Measurements from ENCODE around the gene MS4A6E.
"Not testable (repeated sequence)": the region's sequence is repeated elsewhere in the genome, so short reads cannot be mapped to it uniquely, and the experiment has no call there.

MS4A6E gene

DNA sequence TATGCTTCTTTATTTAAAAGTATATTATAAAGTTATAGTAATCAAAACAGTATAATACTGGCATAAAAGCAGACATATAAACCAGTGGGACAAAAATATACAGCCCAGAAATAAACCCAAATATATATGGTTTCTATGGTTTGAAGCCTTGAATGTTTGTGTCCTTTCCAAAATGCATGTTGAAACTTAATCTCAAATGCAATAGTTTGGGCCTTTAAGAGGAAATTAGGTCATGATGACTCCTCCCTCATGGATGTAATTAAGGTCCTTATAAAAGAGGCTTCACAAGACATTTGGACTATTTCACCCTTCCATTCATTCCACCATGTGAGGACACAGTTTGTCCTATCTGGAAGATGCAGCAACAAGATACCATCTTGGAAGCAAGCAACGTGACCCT lies at the start of gene MS4A6E:
Gene MS4A6E, plus strand, starts transcription at position 301 of the 400 bp plus-strand sequence. CDS start 7,641 bp downstream, outside the sequence.
- no peak within 1 kb of the TSS for H3K4me3 ChIP-seq (ENCODE audit: low read depth, low read length)
- no peak for DNase-seq (ENCODE audit: low read depth)
- no peak for TF ChIP-seq MYC (IDR thresholded peaks at IDR 0.05; ENCODE audit: low read depth, low read length)

DNA sequence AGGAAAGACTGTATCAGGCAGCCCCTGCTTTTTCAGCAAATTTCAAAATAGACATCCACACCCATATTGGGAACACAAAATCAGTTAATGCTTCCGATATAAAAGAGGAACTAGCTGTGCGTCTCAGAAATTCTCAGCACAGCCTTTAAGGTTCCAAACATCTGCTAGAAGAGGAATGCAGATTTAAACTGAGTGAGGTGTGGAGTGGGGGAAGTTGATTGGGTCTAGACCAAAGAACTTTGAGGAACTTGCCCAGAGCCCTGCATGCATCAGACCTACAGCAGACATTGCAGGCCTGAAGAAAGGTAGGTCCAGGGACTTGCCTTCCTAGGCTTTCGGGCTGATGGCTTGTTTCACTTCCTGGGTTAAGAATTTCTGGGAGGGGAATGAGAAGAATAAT lies 46.6 kb upstream of the MS4A6E start, which contains the start of gene MS4A4A:
Gene MS4A4A, plus strand, starts transcription at position 255 of the 400 bp plus-strand sequence. Its CDS starts 10 bp downstream, at position 265.
- peak; percentile 86 for DNase-seq (ENCODE audit: low read depth)
- H3K4me3 ChIP-seq (ENCODE audit: low read depth, low read length): no peak within 1 kb of the TSS
- TF ChIP-seq, protein P1, sequence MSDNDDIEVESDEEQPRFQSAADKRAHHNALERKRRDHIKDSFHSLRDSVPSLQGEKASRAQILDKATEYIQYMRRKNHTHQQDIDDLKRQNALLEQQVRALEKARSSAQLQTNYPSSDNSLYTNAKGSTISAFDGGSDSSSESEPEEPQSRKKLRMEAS (IDR thresholded peaks at IDR 0.05; ENCODE audit: low read depth, low read length): no peak
- TF ChIP-seq CTCF (IDR thresholded peaks at IDR 0.05; ENCODE audit: low read depth, low read length): no peak
- no peak for TF ChIP-seq POLR2A (IDR thresholded peaks at IDR 0.05; ENCODE audit: extremely low read depth, insufficient read length)
- no peak for TF ChIP-seq MYC (IDR thresholded peaks at IDR 0.05; ENCODE audit: low read depth, low read length)

GRCh38 chr11:60281485-60281884 lies 45.6 kb upstream of the MS4A6E start:
- TF ChIP-seq POLR2A (IDR thresholded peaks at IDR 0.05; ENCODE audit: extremely low read depth, insufficient read length) (no peak), CTCF (IDR thresholded peaks at IDR 0.05; ENCODE audit: low read depth, low read length) (no peak), MYC (IDR thresholded peaks at IDR 0.05; ENCODE audit: low read depth, low read length) (no peak)
- TF ChIP-seq, protein P1 (IDR thresholded peaks at IDR 0.05; ENCODE audit: low read depth, low read length): no peak
- H3K4me3 ChIP-seq (ENCODE audit: low read depth, low read length): no peak overlapping the region
- no peak for DNase-seq (ENCODE audit: low read depth)

DNA sequence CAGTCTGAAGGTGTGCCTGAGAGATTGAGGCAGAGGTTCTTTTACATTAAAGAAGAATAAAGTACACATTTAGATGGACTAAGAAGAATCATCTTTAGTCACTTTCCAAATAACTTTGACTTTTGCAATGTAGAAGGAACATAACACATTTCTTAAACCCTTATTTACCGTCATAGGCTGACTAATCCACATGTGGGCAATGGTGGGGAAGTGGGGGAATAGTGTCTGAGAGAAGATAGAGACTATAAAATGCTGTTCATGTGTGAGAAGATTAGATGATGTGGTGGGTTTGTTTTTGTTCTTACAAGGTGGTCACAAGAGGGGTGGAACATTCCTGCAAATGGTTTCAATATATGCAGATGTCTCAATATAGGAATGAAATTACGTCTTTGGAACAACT lies 44.8 kb upstream of the MS4A6E start:
- no peak overlapping the region for H3K4me3 ChIP-seq (ENCODE audit: low read depth, low read length)
- no peak for TF ChIP-seq POLR2A (IDR thresholded peaks at IDR 0.05; ENCODE audit: extremely low read depth, insufficient read length)
- no peak for TF ChIP-seq CTCF (IDR thresholded peaks at IDR 0.05; ENCODE audit: low read depth, low read length)
- TF ChIP-seq, protein P1 (IDR thresholded peaks at IDR 0.05; ENCODE audit: low read depth, low read length): no peak
- TF ChIP-seq MYC (IDR thresholded peaks at IDR 0.05; ENCODE audit: low read depth, low read length): no peak
- no peak for DNase-seq (ENCODE audit: low read depth)

- not testable (repeated sequence) for H3K4me3 ChIP-seq (ENCODE audit: low read depth, low read length); DNase-seq (ENCODE audit: low read depth)
Observed at GRCh38 chr11:60285411-60286126, 41.5 kb upstream of the MS4A6E start.

GRCh38 chr11:60288531-60288930 lies 38.5 kb upstream of the MS4A6E start:
- no peak overlapping the region for H3K4me3 ChIP-seq (ENCODE audit: low read depth, low read length)
- DNase-seq (ENCODE audit: low read depth): peak; percentile 86
- TF ChIP-seq MYC (IDR thresholded peaks at IDR 0.05; ENCODE audit: low read depth, low read length) (no peak), POLR2A (IDR thresholded peaks at IDR 0.05; ENCODE audit: extremely low read depth, insufficient read length) (no peak), CTCF (IDR thresholded peaks at IDR 0.05; ENCODE audit: low read depth, low read length) (no peak)
- TF ChIP-seq, protein P1 (IDR thresholded peaks at IDR 0.05; ENCODE audit: low read depth, low read length): no peak

- no peak for DNase-seq (ENCODE audit: low read depth)
- H3K4me3 ChIP-seq (ENCODE audit: low read depth, low read length): no peak overlapping the region
- TF ChIP-seq CTCF (IDR thresholded peaks at IDR 0.05; ENCODE audit: low read depth, low read length) (no peak), MYC (IDR thresholded peaks at IDR 0.05; ENCODE audit: low read depth, low read length) (no peak), POLR2A (IDR thresholded peaks at IDR 0.05; ENCODE audit: extremely low read depth, insufficient read length) (no peak)
- TF ChIP-seq, protein P1 (IDR thresholded peaks at IDR 0.05; ENCODE audit: low read depth, low read length): no peak
Observed at GRCh38 chr11:60292145-60292544, 34.9 kb upstream of the MS4A6E start.

Measured in NB4 (cell line).